ENCODE results near the gene TBL1X. TPM values are rescaled to one million over a fixed set of nuclear protein-coding genes. Genes with fewer than 3 reads are reported as not detected.

The TBL1X gene
- total and polyA plus RNA-seq, 2 of the 13 experiments (the other 11 are each of a cell fraction or from before 2014, with no cell fraction given), result 17.6 to 19.9 TPM

DNA sequence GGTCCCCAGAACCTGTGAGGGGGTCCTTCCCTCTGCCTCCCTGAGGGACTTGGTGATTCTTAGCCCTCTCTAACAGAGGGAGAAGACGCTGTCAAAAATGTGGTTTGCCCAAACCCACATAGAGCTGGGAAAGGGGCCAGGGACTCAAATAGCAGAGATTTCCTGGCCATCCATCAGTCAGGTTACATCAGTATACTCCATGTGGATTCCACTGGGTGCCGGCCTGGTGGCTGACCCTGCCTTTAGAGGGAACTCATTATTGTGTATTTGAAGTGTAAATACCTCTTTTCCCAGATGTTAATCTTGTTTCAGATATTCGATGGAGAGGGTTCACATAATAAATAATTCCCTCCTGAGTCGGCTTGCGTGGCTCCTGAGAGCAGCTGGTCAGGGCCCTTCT, 130.3 kb downstream of the TBL1X start:
- TF ChIP-seq, protein P1, sequence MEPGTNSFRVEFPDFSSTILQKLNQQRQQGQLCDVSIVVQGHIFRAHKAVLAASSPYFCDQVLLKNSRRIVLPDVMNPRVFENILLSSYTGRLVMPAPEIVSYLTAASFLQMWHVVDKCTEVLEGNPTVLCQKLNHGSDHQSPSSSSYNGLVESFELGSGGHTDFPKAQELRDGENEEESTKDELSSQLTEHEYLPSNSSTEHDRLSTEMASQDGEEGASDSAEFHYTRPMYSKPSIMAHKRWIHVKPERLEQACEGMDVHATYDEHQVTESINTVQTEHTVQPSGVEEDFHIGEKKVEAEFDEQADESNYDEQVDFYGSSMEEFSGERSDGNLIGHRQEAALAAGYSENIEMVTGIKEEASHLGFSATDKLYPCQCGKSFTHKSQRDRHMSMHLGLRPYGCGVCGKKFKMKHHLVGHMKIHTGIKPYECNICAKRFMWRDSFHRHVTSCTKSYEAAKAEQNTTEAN (CRISPR knock-in tag; conservative IDR thresholded peaks at IDR 0.05), result no peak
- TF ChIP-seq IKZF1 (IDR thresholded peaks at IDR 0.05), result no peak
- no peak for TF ChIP-seq ZNF816 (CRISPR knock-in tag; IDR thresholded peaks at IDR 0.05; ENCODE audit: borderline replicate concordance)
- no peak for TF ChIP-seq SOX5 (CRISPR knock-in tag; IDR thresholded peaks at IDR 0.05; ENCODE audit: borderline replicate concordance)
- FAIRE-seq, result no peak
- ChIA-PET CTCF (ENCODE audit: low intra/inter-chr PET ratio, low total read pairs) (no interaction called here), POLR2A (no interaction called here)
- no peaks in the 10 kb centered on the region for H3K27me3 ChIP-seq (ENCODE audit: control insufficient read depth in 1 of 2, insufficient read depth in 2 of 2, low read length in 2 of 2)
- no peak overlapping the region for H3K27ac ChIP-seq (ENCODE audit: extremely low read length, insufficient read depth, low read length)
- 83% methylated on average over 1 of the region's 5 CpGs for WGBS (ENCODE audit: low lambda C conversion rate)
- H3K79me2 ChIP-seq (ENCODE audit: insufficient read depth, low read length), result peaks cover 4% of the 10 kb centered on the region
- intact Hi-C loops (cut with micrococcal nuclease; ENCODE audit: unreplicated experiment) (no loop called here), in situ Hi-C loops (cut with HindIII; ENCODE audit: extremely low pct_ligation_motif_present, low pct_unique_long_range_greater_than_20kb) (no loop called here)
- H3K9ac ChIP-seq (ENCODE audit: insufficient read depth, low read depth, low read length), result no peak overlapping the region
- no peak overlapping the region for H3K4me3 ChIP-seq (replicated peaks in 1 of 3; ENCODE audit: insufficient read depth in 1 of 3, low read depth in 2 of 3, low read length in 3 of 3)
- no peaks in the 10 kb centered on the region for H3K9me3 ChIP-seq (ENCODE audit: low read length)
- H3K4me2 ChIP-seq (ENCODE audit: low read depth, low read length), result no peak overlapping the region
- no peak overlapping the region for H2AFZ ChIP-seq (ENCODE audit: low read length)
- no peak for DNase-seq (ENCODE audit: low spot score)
- H3K36me3 ChIP-seq (replicated peaks in 1 of 2; ENCODE audit: control insufficient read depth in 1 of 2, insufficient read depth in 2 of 2, low read length in 2 of 2), result no peaks in the 10 kb centered on the region
- peaks cover 5% of the 10 kb centered on the region for H4K20me1 ChIP-seq (ENCODE audit: insufficient read depth, low read length)
- no TSS peak for BruUV-seq (replicated peaks)
- no peak for ATAC-seq
- H3K4me1 ChIP-seq (ENCODE audit: insufficient read depth, low read length), result no peaks in the 10 kb centered on the region

DNA sequence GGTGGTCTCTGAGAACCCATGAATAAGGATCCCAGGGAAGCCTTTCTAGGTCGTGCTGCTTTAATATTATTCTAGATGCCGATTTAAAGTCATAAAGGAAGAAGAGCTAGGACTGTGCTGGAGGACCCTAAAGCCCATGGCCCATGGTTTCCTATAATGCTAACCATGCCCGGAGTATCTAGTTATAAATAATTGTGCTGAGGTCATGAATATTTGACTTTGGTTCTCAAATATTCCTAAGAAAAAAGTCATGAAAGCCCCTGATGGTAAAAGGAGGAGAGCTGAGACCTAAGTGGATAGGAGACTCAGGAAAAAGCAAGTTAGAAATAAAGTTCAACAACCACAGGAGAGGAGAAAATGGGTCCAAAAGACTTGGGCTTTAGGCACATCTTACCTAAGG, 132.0 kb downstream of the TBL1X start:
- Histone ChIP-seq H4K20me1 (ENCODE audit: insufficient read depth, low read length) (peaks cover 5% of the 10 kb centered on the region; the same call in 1 of the 2 replicates), H3K4me2 (ENCODE audit: low read depth, low read length) (no peak overlapping the region), H3K9ac (ENCODE audit: insufficient read depth, low read depth, low read length) (no peak overlapping the region), H3K79me2 (ENCODE audit: insufficient read depth, low read length) (peaks cover 2% of the 10 kb centered on the region), H3K27me3 (ENCODE audit: control insufficient read depth in 1 of 2, insufficient read depth in 2 of 2, low read length in 2 of 2) (no peaks in the 10 kb centered on the region), H3K27ac (ENCODE audit: extremely low read length, insufficient read depth, low read length) (no peak overlapping the region), H3K4me1 (ENCODE audit: insufficient read depth, low read length) (no peaks in the 10 kb centered on the region), H3K9me3 (ENCODE audit: low read length) (no peaks in the 10 kb centered on the region), H2AFZ (ENCODE audit: low read length) (no peak overlapping the region), H3K4me3 (replicated peaks in 1 of 3; ENCODE audit: insufficient read depth in 1 of 3, low read depth in 2 of 3, low read length in 3 of 3) (no peak overlapping the region), H3K36me3 (replicated peaks in 1 of 2; ENCODE audit: control insufficient read depth in 1 of 2, insufficient read depth in 2 of 2, low read length in 2 of 2) (no peaks in the 10 kb centered on the region)
- in situ Hi-C loops (cut with HindIII; ENCODE audit: extremely low pct_ligation_motif_present, low pct_unique_long_range_greater_than_20kb) (no loop called here), intact Hi-C loops (cut with micrococcal nuclease; ENCODE audit: unreplicated experiment) (no loop called here)
- 98% methylated on average over 3 of the region's 3 CpGs for WGBS (ENCODE audit: low lambda C conversion rate)
- TF ChIP-seq MAFF (IDR thresholded peaks at IDR 0.05; ENCODE audit: low read depth, low read length) (peak; percentile 21; the same call in 1 of the 2 replicates), NFKBIZ (CRISPR knock-in tag; IDR thresholded peaks at IDR 0.05) (no peak), ATM (IDR thresholded peaks at IDR 0.05; ENCODE audit: borderline replicate concordance) (no peak), MAFK (conservative IDR thresholded peaks at IDR 0.05 in 1 of 2, IDR thresholded peaks at IDR 0.05 in 1 of 2; ENCODE audit: low read length in 2 of 2) (peak in 1 of 2 experiments; percentile 59; a peak in 3 of 4 replicates), ZNF781 (CRISPR knock-in tag; IDR thresholded peaks at IDR 0.05; ENCODE audit: borderline replicate concordance, not compliant biosample characterization) (no peak)
- TF ChIP-seq, protein P2, sequence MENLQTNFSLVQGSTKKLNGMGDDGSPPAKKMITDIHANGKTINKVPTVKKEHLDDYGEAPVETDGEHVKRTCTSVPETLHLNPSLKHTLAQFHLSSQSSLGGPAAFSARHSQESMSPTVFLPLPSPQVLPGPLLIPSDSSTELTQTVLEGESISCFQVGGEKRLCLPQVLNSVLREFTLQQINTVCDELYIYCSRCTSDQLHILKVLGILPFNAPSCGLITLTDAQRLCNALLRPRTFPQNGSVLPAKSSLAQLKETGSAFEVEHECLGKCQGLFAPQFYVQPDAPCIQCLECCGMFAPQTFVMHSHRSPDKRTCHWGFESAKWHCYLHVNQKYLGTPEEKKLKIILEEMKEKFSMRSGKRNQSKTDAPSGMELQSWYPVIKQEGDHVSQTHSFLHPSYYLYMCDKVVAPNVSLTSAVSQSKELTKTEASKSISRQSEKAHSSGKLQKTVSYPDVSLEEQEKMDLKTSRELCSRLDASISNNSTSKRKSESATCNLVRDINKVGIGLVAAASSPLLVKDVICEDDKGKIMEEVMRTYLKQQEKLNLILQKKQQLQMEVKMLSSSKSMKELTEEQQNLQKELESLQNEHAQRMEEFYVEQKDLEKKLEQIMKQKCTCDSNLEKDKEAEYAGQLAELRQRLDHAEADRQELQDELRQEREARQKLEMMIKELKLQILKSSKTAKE (CRISPR knock-in tag; IDR thresholded peaks at IDR 0.05; ENCODE audit: borderline replicate concordance), result no peak
- TF ChIP-seq, protein P3, sequence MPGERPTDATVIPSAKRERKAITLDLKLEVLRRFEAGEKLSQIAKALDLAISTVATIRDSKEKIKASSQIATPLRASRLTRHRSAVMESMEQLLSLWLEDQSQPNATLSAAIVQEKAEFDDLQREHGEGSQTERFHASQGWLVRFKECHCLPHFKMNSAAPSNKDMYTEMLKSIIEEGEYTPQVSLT (CRISPR knock-in tag; IDR thresholded peaks at IDR 0.05; ENCODE audit: borderline replicate concordance, low read depth), result no peak
- TF ChIP-seq, protein P1 (CRISPR knock-in tag; conservative IDR thresholded peaks at IDR 0.05), result no peak
- POLR2A ChIA-PET, result no interaction called here
- CTCF ChIA-PET (ENCODE audit: low intra/inter-chr PET ratio, low total read pairs), result no interaction called here
- ATAC-seq (no peak), DNase-seq (ENCODE audit: low spot score) (no peak), FAIRE-seq (no peak)
- BruUV-seq (replicated peaks), result no TSS peak
